GM18868 (cell line): ENCODE data around the gene TRDMT1.
"Not testable (repeated sequence)": the region's sequence is repeated elsewhere in the genome, so short reads cannot be mapped to it uniquely, and the experiment has no call there.

Experiments used
- ATAC-seq: cut with Tn5 transposase; IDR thresholded peaks from one replicate; pipeline ENCODE4 v1.9.1; 2021; ENCODE audit warnings: mild to moderate bottlenecking, moderate library complexity; ENCODE audit not compliant: unreplicated experiment

The TRDMT1 gene

DNA sequence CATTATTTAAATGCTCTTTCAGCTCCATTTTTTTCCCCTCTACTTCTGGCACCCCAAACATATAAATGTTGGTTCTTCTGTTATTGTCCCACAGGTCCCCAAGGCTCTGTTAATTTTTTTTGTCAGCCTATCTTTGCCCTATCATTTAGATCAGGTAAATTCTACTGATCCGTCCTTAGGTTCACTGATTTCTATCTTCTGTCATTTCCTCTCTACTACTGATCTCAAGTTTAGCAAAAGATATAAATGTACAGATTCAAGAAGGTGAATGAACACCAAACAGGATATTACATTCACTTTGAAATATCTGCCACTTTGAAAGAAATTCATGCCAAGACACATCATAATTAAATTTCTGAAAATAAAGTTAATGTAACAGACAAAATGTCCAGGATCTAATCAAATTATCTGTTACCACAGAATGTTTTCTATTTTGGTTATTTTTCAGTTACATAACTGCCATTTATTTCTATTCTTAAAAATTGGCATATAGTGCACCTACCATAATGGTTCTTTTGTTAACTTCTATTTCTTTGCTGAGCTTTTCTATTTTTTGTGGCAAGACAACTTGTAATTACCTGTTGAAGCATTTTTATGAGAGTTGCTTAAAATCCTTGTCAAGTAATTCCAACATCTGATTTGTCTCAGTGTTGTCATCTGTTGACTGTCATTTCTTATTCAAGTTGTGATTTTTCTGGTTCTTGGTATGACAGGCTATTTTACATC is 59.8 kb downstream of the TRDMT1 start:
- ATAC-seq, result no peak

DNA sequence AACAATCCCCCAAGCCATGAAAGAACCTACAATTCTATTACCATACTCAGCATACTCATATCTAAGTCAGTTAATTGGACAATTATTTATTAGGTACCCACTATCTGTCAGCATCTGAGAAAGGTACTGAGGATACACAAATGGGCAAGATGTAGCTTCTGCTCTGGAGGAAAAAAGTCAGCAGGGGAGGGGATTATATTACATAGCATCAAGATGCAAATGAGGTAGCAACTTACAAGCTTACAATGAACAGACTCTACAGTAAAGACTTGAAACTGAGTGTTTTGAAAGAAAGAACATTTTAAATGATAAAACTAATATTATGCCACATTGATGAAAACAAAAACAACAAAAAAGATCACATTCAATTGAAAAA is 61.1 kb downstream of the TRDMT1 start:
- ATAC-seq, result no peak

DNA sequence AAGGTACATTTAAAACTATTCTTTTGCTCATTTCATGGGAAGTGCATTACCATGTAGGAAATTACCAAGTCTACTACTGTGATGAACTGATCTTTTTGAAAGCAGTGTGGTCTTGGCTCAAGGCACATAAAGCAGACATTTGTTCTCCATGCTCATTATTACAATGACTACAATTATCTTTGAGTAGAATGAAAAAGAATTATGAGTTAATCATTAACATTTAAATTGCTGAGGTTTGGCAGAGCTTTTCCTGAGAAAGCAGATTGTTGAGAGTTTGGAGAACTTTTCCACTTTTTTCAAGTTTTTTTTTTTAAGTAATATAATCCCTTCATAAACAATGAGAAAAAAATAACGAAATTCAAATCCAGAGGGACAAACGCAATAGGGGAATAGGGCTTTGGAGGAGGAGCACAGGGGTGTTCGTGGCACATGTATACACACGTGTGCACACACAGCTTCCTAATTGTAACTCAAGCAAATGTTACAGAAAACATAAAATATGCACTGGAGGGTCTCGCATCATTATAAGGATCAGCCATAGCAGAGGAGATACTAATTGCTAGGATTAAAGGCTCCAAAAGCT is 62.9 kb downstream of the TRDMT1 start:
- no peak for ATAC-seq

DNA sequence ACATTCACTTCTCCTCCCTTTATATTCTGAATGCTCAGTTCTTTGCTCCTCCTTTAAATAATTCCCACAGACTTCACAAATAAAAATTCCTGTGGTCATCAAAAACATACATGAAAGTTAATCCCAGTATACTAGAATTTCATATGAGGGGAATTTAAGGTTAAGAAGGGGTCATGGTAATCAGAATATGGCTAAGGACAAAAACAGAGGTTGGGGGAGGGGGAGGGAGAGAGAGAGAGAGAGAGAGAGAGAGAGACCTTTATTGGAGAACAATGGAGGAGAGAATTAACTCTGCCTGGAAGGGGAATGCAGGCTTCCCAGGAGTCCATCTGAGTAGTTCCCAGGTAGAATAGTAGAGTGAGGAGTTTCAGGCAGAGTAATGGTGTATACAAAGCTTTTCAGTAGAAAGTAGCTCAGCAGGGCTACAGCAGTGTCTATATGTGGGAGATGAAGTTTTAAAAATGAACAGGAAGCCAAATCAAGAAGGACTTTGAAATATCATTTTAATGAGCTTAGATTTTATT is 66.7 kb downstream of the TRDMT1 start:
- no peak for ATAC-seq

DNA sequence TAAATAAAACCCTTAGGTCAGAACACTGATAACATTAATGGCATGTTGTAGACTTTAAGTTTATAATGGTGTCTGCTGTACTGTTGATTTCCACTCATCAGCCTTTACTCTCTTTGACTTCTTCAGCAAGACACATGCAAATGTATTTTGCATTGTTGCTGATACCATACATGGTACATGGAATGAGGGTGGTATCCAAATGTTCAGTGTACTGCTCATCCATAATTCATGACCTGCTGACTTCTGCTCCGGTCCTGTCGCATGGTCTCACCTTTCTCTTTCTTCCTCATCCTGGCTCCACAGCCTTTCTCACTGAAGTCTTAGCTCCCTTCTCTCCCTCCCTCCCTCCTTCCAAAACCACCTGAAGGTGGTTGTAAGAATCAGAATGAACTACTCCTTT is 67.2 kb downstream of the TRDMT1 start:
- no peak for ATAC-seq

DNA sequence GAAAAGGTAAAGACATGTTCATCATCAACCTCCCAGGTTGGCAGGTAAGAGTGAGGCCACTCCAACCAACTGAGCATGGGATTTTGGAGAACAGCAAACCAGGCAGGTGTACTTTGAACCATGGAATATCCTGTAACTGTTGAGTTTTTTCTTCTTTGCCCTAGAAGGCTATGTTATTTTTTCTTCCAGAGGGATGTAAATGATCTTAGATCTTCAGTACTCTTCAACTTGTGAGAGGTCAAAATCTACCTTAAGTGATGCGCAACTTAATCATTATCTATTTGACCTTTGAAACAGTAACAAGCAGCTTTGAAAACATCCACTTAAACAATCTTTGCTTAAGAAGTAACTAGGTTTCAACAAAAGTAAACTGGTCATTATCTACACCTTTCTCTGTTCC is 71.7 kb downstream of the TRDMT1 start, which contains the start of gene CUBN:
CUBN (minus strand) TSS at position 71 of the 400 bp plus-strand sequence; CDS start at position 25, 46 bp downstream.
- no peak for ATAC-seq

DNA sequence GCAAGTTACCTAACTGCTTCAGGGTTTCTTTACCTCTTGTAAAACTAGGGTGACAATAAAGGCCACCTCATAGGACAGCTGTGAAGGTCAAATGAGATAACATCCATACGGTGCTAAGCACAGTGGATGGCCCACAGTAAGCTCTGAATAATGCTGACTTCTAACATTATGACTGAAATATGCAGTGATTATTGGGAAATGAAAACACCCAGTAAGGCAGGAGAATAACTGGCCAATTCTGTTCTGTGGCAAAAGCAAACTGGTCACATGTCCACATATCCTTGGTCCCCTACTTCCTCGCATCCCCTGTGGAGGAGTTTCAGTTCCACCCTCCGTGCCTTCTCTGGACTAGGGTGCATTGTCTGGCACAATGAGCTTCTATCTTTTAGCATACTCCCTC is 73.2 kb downstream of the TRDMT1 start:
- no peak for ATAC-seq

DNA sequence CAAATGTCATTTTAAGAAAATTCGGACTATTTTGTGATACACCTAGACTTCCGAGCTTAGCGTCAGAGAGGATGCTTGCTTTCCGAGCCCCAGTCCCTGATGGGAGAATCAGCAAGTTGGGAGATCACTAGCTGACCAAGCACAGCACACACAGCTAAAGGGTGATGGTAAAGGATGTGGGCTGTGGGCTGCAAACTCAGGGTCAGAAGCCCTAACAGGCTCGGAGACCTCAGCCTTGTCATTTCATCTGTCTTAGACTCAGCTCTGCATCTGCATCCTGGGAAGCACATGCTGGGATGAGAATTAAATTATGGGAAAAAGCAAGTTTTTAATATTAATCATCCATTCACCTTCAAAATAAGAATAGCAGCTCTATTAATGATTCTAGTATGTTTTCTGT is 75.1 kb downstream of the TRDMT1 start:
- ATAC-seq, result no peak

DNA sequence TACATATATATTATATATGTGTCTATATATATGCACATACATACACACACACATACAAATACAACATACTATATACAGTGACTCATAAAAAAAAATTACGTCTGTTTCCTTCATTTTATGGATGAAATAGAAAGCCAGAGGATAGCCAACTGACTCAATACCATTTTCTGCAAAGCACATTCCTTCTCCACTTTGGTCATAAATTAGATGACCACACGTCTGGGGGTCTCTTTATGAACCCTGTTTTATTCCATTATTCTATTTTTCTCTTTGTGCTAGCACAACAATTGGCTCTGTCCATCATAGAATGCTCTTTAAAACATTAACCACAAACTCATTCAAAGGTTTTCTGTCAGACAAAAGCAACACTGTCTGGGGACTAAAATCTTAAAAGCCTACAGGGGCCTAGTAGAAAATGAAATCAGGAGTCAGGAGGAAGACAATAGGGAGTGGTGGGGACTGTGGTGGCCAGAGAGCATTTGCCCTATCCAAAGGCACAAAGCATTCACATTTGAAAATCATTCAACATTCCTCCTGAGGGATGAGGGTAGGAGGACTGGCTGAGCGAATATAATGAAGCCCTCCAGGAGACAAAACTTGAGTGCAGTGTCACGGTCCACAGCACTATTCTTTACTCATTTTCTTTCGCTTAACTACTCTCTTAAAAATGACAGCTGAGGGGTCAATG is 76.1 kb downstream of the TRDMT1 start:
- no peak for ATAC-seq

DNA sequence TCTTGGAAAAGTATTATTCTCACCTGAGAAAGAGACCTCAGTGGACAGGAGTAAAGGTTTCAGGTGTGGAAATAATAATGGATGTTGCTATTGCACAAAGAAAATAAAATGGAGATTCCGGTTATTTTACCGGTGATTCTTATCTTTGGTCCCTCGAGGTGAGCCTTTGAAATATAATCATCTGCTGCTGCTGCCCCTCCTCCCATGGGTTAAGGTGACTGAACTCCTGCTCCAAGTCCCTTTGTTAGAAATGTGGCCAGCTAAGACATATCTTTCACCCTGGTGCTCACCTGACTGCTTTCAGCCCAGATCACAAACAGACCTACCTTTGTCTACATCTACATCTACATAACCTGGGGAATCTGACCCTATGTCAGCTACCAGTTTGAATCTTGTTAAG is 77.5 kb downstream of the TRDMT1 start:
- no peak for ATAC-seq

DNA sequence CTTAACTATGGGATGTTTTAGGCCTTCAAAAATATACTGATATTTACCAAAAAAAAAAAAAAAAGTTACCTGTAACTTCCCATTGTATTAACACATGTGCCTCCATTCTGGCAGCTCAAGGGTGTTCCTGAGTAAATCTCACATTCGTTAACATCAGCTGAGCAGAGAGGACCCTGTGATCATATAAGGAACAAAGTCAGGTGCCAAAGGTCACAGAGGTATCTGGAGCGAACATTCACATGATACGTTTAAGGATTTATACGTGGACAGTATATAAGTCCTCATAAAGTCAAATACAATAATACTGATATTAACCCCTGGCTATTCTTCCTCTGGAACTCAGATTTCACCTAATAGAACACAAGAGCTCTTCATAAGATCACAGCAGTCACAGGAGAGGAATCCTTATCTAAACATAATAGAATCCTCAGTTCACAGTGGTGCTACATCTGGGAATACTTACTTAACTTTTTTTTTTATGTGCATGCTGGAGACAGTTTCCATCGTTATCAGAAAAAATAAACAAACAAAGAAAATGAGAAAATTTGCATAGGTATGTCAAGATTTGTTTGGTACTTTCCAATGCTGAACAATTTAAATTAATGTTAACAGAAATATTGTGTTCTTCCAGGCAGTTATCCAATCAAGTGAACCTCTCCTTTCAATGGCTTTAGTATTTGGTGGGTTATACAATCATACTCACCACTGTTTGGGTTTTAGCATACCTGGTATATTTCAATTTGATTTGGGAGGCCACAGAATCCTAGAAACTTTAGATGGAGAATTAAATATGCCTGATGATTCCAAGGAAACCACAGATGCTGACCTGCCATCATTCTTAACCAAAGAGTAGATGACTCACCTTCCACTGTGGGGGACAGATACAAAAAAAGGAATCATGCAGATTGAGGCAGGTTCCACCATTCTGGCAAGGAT is 78.5 kb downstream of the TRDMT1 start:
- no peak for ATAC-seq

DNA sequence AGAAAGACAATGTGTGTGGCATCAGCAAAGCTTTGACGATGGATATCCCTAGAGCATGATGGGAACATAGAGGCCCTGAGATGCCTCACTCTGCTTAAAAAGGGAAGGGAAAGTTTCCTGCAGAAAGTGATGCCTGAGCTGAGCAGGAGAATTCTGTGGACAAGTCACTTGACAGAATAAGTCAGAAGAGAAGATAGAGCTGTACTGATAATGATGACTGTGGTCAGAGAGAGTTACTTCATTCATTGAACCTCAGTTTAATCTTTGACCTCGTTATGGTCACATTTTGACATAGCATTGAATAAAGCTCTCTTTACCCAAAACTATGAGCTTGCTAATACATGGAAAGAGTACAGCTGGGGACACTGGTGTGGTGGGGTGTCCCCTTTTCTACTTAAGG is 79.4 kb downstream of the TRDMT1 start:
- no peak for ATAC-seq

DNA sequence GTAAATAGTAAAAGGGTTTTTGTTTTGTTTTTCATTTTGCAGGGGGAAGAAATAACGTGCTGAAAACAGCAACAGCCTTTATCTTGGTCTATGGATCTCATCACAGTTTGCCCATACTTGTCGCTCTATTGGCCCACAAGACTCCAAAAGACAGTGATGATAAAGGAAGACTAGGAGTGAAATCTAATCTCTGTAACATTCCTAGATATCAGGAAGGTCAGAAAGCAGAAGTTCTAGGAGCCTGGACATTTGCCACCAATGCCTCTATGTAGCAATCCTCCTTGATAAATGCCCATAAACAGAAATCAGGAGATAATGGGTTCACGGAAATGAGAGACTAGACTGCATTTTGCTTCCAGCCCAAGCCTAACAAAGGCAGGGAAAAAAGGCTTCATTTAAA is 80.8 kb downstream of the TRDMT1 start:
- no peak for ATAC-seq

DNA sequence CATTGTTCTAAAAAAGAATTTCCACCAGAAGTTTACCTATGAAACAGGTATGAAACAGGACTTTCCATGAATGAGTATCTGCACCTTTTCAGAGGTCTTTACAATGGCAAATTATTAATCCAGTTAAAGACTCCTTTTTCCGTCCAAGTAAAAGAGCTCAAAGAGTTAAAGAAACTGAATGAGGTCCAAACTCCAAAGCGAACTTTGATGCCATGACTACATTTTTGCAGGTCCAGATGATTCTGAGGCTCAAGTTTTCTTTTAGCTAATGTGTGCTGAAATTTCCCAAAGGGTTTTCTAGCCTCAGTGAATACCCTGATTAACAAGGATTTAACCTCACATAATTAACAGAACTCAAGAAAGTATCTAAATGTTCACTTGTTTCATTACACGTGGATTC is 81.6 kb downstream of the TRDMT1 start:
- no peak for ATAC-seq

DNA sequence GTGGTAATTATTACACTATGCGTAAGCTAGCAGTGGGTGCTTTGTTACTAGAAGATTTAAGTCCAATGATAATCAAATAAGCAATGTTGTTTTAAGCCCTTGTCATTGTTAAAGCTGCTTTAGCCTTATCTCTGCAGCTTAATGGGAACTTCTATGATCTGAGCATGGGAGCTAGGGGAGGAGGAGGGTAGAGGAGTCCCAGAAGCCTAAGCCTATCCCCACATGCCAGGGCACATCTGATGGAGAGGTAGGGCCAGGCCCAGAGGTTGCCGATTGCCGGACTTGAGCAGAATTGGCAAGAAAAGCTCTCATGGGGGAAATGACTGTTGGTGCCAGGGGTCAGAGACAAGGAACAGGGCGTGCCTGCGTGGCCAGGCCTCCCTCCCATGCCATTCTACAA is 85.3 kb downstream of the TRDMT1 start:
- no peak for ATAC-seq

DNA sequence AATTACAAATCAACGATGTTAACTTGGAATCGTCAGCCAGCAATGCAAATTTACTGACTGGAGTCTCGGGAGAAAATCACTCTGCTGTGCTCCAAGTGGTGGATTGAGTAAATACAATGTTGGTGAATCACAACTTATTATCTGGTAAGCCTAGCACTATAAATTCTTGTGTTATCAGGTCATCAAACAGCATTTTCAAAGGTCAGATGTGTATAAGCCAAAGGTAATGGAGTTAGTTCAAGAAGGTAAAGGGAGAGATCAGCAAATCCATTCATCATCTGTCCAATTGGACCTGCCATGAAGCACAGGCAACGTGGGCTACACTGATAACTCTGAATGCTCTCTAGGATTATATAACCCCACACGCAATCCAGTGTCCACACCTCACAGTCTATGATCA is 85.8 kb downstream of the TRDMT1 start:
- ATAC-seq, result no peak

DNA sequence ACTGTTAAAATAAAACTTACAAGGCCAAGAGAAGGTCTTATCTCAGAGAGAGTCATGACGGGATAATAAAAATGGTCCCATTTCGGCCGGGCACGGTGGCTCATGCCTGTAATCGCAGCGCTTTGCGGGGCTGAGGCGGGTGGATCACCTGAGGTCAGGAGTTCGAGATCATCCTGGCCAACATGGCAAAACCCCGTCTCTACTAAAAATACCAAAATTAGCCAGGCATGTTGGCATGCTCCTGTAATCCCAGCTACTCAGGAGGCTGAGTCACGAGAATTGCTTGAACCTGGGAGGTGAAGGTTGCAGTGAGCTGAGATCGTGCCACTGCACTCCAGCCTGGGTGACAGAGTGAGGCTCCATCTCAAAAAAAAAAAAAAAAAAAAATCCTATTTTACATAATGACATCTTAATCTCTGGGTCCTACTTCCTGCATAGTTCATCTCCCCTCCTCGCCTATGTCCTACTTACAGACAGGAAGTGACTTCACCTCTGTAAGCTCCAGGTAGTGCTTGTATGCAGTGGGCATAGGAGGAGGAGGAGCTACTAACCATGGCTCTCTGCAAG is 86.5 kb downstream of the TRDMT1 start:
- not testable (repeated sequence) for ATAC-seq

DNA sequence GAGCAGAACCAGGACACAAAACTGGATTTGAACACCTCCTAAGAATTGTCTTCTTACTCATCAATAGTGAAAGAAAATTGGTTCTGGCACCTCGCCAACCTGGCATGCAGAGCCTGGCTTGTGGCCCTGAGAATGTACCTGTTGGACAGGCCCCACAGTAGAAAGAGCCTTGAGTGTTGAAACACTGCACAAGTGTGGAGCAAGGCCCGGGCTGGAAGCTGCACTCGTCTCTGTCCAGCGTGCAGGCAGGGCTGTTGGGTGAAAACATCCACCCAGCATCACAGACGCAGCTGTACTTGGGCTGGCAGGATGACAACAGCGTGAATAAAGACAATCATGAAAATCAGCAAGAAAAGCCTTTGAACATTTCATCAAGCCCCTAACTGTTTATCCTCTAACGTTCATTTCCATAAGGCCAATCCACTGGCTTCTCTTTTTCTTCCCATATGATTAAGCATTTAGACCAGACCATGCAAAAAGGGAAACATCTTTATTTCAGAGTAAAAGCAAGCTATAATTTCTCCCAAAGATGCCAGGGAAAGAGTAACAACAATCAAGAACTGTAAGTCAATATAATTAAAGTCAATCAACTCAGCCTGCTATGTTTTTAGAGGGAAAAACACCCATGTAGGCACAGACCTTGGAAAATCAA is 87.5 kb downstream of the TRDMT1 start:
- ATAC-seq, result no peak

DNA sequence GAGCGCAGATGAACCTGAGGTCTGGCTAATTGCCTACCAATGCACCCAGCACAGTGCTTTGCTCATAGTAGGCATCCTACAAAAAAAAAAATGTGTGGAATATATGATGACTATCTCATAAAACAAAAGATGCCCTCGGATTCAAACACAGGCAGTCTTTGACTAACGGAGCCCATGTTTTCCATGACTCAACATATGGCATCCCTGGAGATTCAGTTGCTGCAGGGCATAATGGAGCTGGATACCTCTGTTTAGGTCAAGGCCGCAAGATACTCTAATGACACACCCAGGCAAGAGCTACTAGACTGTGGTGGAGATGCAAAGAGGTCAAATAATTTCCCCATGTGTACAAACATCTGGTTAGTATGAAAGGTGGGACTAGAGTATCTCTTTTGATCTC is 88.1 kb downstream of the TRDMT1 start:
- no peak for ATAC-seq

DNA sequence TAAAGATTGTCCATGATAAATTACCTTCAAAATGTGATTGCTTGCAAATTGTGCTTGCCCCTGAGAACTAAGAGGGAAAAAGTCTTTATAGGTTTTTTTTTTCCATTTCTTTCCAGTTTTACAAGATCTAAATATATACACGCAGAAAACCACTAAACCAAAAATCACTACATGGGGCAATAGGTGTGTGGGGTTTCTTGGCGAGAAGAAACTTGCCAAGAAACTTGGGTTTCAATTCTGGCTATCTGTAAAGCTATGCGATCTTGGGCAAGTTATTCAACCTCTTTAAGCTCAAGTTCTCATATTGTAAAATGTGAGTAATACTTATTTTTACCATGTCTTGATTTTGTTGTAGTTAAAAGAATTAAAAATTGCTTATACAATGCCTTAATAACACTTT is 88.9 kb downstream of the TRDMT1 start:
- ATAC-seq, result no peak
